Stimulated activated CD4-positive, alpha-beta T cell treated with anti-CD3 and anti-CD28 coated beads, Interleukin-4, amount 100 ng/mL, for 4 hours (primary cell): ENCODE data around the gene HAUS2.
"Not testable (repeated sequence)": the region's sequence is repeated elsewhere in the genome, so short reads cannot be mapped to it uniquely, and the experiment has no call there.

Experiments
- DNase-seq, 2 experiments: peaks; one replicate each; pipeline ENCODE4 v3.0.0-alpha.2; 2020

Gene HAUS2

GRCh38 chr15:42576040-42576594, 27.5 kb downstream of the HAUS2 start:
- no peak for DNase-seq

DNA sequence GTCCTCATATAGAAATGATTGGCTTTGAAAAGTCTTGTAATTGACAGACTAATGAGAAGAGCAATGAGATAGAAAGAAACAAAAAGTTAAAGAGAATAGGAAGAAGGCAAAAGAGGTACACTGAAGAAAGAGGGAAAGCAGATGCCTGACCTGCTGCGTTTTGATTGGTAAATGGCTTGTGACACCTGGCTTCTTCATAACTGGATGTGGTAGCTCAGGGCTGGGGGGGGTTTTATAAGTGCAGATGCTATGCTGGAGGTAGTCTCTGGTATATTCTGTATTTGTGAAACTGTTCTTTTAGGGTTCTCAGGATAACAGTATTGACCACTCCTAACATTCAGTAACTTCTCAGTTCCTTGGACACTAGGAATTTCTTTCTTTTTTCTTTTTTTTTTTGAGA, 28.1 kb downstream of the HAUS2 start:
- DNase-seq, result no peak

GRCh38 chr15:42577514-42578031, 28.9 kb downstream of the HAUS2 start:
- no peak for DNase-seq

DNA sequence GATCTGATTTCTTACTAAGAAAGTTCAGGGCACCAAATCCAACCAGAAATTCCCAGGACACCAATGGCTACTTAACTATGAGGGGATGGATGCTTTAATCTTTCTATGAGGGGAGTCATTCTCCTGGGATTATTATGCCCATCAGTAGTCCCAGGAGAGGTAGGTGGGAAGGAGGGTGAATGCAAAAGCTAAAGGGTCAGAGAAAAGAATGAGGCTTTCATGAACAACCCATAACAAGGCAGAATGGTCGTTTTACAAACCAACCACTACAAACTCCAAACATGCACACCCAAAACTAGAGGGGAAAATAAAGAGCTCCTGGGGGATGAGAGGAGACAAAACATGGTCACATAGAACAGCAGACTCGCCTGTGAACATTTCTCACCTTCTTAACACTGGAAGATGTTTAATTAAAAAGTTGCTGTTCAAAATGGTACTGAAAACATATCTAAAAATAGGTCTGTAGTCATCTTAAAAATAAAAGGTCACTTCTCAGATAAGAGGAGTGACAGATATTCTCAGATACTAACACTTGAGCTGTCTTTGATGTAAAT, 30.4 kb downstream of the HAUS2 start:
- DNase-seq, result no peak

- DNase-seq, result peak; percentile 70 to 73
Measured at GRCh38 chr15:42581272-42581730, 32.7 kb downstream of the HAUS2 start.

GRCh38 chr15:42582569-42583375, 34.1 kb downstream of the HAUS2 start:
- DNase-seq, result no peak

- no peak for DNase-seq
Measured at GRCh38 chr15:42584031-42584765, 35.6 kb downstream of the HAUS2 start.

GRCh38 chr15:42590619-42591237, 42.1 kb downstream of the HAUS2 start:
- no peak for DNase-seq

DNA sequence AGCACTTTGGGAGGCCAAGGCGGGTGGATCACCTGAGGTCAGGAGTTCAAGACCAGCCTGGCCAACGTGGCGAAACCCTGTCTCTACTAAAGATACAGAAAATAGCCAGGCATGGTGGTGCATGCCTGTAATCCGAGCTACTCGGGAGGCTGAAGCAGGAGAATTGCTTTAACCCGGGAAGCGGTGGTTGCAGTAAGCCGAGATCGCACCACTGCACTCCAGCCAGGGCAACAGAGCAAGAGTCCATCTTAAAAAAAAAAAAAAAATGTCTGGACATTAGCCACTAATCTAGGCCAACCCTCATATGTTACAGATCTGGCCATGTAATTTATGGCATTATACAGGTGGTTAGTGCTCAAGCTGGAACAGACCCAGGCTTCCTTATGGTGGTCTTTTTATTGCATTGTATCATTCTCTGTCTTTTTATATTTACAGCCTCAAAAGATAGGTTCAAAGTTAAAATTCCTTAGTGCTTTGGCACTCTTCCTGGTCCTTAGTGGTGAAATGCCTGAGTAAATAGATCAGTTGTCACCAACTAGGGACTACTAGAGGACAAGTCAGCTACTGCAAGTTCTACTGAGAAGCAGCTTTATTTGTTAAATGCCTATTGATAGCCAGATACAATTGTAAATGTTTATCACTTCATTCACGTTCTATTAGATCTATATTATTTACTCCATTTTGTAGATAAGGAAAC, 42.7 kb downstream of the HAUS2 start:
- no peak for DNase-seq

GRCh38 chr15:42592716-42593115, 44.1 kb downstream of the HAUS2 start:
- DNase-seq, result no peak

- DNase-seq, result no peak
Measured at GRCh38 chr15:42593143-42593542, 44.5 kb downstream of the HAUS2 start.

GRCh38 chr15:42594095-42594494, 45.5 kb downstream of the HAUS2 start:
- no peak for DNase-seq

GRCh38 chr15:42595626-42596240, 47.1 kb downstream of the HAUS2 start:
- DNase-seq, result no peak

GRCh38 chr15:42601316-42601715, 52.7 kb downstream of the HAUS2 start:
- not testable (repeated sequence) for DNase-seq

DNA sequence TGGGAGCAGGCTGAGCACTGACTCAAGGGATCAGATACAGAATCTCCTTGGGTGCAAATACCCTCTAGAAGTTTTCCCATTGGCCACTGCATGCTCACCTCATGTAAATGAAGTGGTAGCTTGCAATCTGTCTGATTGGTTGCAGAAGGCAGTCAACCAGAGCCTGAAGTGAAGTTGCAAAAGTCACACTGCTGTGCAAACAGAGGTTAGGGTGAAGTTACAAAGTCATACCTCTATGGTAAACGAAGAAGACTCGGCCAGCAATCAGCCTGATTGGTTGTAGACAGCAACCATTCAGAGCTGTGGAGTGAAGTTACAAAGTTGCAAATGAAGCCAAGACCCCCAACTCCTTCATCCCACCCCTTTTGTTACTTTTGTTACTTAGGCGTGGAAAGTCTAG, 53.9 kb downstream of the HAUS2 start:
- DNase-seq, result no peak

DNA sequence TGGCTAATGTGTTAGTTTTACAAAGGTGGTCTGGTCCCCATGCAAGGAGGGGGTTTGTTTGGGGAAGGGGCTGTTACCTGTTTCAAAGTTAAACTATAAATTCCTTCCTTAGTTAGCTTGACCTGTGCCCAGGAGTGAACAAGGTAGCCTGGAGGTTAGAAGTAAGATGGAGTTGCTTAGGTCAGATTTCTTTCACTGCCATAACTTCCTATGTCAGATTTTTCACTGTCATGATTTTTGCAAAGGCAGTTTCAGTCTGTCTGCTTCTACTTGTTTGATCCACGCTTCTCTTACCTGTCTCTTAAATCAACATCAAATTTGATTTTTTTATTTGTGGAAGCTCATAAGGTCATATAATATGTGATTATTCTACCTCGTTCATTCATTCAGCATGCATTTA, 55.3 kb downstream of the HAUS2 start:
- no peak for DNase-seq

- DNase-seq, result no peak
Measured at GRCh38 chr15:42604894-42605744, 56.5 kb downstream of the HAUS2 start.

DNA sequence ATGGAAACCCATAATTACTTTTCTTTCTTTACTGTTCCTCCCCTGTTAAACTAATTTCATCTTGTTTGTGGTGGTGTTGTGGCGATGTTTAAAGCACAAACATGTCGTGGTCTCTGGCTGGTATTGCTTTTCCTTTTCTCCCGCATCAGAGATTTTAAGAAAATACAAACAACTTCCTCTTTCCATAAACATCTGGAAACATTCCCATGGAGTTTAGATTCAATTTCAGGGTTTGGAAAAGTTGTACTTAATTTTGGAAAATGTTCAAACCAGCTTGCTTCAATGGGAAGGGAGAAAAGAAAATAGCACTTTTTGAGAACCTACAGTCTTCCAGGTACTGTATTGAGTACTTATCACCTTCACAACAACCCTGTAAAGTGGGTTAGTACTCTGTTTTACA, 57.2 kb downstream of the HAUS2 start:
- DNase-seq, result no peak

DNA sequence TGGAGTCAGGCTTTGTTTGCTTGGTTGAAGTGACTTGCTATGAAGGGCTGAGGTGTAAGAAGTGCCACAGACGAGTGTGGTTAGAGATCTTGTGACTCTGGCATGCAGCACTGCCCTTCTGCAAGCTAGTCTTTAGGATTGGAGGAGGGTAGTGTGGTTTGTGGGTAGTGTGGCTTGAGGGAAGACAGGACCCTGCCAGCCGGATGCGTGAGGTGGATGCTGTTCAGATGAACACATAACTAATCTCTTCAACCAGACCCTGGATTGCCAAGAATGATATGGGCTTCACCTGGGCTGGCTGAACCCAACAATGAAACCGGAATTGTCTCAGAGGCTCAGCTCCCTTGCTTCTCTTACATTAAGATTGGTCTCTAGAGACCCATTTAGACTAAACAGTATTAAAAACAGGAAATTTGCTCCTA, 59.5 kb downstream of the HAUS2 start:
- DNase-seq, result peak in 1 of 2 experiments; percentile 14

GRCh38 chr15:42608752-42609488, 60.3 kb downstream of the HAUS2 start:
- DNase-seq, result no peak
